Colon (tissue), 2 donors: ENCODE results near the gene MRPL12.

Experiments
- FAIRE-seq: peaks from 2 replicates; lab custom pipeline; 2012; peaks lifted over from hg19 to GRCh38; lab: Jason Lieb, UNC
- donor health status: control.
- donor health status: control.

MRPL12 gene

DNA sequence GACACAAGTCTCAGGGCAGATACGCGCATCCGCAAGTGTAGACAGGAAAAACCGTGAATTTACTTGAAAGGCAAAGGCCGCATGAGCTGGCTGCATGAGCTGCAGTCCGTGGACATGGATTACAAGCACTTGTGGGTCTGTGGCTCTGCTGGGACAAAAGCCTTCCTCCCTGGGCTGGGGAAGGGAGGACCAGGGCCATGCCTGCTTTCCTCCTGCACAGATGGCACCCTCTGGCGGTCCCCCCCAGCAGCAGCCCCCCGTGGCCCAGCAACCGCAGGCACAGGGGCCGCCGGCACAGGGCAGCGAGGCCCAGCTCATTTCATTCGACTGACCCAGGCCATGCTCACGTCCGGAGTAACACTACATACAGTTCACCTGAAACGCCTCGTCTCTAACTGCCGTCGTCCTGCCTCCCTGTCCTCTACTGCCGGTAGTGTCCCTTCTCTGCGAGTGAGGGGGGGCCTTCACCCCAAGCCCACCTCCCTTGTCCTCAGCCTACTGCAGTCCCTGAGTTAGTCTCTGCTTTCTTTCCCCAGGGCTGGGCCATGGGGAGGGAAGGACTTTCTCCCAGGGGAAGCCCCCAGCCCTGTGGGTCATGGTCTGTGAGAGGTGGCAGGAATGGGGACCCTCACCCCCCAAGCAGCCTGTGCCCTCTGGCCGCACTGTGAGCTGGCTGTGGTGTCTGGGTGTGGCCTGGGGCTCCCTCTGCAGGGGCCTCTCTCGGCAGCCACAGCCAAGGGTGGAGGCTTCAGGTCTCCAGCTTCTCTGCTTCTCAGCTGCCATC, 1.7 kb upstream of the MRPL12 start:
- FAIRE-seq, result no peak

DNA sequence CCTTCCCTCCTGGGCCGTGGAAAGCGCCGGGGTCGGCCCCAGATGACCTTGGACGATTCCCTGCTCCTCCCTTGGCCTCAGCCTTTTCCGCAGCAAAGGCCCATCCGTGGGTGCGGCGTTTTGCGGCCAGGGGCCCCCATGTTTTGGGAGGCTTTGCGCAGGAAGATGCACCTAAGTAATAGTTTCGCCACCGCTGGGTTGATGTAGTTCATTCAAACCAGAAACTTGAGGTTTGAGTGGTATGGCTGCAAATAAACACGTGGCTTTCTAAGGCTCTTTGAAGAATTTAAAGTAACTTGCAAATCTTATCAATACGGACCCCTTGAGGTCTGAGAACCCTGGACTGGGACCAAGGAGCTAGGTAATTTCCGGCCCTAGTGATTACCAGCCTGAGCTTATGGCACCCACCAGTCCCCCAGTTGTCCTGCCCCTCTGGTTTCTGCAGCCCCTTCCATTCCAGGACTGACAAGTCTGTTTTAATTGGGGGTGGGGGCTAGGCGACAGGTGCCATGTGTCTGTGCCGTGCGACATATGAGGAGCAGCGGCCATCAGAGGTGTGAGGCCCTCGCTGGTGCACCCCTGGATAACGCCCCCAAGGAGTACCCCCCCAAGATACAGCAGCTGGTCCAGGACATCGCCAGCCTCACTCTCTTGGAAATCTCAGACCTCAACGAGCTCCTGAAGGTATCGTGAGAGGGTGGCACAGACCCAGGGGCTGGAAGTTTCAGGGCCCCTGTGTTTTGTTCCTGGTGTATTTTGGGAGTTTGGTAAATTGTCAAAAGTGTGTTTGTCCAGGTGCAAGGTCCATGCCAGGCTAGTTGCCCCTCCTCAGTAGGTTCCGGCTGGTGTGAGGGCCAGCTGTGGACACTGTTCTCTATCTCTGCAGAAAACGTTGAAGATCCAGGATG, 834 bp downstream of the MRPL12 start:
- no peak for FAIRE-seq

DNA sequence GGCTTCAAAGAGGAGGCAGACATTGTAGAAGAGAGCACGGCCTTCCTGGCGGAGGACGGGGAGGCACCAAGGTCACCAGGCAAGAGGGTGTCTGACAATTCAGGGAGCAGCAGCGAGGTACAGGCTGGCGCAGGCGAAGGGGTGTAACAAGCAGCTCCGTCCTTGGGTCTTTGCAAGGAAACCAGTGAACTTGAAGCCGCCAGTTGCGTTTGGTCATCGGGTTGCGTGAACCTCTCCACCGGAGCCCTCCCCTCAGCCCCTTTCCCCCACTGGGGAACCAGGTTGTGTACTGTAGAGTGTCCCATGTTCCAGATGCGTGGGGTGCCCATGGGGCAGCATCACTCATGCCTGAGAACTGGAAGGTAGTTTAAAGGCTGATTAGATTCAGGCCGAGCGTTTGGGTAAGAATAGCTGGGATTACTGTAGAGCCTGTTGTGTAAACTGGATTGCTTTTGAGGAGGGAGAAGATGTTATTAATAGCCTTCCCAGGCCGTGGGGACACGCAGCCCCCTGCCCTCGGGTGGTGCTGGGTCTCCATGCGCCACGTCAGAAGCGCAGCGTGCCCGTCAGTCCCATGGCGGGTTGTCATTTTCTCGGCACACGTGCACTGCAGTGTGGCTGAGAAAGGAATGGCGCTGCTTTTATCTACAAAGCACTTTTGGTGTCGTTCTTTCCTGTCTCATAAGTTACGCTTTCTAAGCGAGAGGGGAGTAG, 2.5 kb downstream of the MRPL12 start:
- no peak for FAIRE-seq

DNA sequence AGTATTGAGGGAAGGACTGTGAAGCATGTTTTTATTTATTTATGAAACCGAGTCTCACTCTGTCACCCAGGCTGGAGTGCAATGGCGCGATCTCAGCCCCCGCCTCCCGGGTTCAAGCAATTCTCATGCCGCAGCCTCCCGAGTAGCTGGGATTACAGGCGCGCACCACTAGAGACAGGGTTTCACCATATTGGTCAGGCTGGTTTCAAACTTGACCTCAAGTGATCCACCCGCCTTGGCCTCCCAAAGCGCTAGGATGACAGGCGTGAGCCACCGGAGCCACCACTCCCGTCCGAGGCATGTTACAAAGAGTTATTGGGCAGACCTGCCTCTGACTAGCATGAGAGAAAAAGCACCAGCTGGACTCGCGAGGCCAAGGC, 3.1 kb downstream of the MRPL12 start:
- no peak for FAIRE-seq

DNA sequence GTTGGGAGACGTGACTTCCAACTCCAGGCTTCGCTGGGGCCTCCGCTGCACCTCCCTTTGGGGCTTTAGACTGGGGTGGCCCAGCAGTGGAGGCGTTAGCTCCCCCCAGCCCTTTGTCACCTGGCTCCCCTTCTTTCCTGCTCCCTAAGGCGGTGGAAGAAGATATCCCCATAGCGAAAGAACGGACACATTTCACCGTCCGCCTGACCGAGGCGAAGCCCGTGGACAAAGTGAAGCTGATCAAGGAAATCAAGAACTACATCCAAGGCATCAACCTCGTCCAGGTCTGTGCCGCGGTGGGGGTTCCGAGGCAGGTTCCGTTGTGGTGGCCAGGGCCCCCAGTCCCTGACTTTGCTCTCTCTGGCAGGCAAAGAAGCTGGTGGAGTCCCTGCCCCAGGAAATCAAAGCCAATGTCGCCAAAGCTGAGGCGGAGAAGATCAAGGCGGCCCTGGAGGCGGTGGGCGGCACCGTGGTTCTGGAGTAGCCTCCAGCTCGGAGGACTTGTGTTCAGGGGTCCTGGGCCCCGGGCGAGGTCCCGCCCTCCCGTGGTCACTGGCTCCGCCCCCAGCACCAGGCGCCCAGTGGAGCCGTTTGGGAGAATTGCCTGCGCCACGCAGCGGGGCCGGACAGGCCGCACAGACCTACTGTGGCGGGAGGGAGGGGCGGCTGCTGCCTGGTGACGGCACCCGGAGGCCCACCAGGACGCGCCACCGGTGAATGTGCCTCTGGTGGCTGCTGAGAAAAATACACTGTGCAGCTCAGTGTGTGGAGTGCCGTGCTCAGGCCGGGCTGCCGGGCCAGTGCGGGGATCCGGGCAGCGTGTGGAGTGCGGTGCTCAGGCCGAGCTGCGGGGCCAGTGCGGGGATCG, 3.8 kb downstream of the MRPL12 start:
- FAIRE-seq, result no peak

DNA sequence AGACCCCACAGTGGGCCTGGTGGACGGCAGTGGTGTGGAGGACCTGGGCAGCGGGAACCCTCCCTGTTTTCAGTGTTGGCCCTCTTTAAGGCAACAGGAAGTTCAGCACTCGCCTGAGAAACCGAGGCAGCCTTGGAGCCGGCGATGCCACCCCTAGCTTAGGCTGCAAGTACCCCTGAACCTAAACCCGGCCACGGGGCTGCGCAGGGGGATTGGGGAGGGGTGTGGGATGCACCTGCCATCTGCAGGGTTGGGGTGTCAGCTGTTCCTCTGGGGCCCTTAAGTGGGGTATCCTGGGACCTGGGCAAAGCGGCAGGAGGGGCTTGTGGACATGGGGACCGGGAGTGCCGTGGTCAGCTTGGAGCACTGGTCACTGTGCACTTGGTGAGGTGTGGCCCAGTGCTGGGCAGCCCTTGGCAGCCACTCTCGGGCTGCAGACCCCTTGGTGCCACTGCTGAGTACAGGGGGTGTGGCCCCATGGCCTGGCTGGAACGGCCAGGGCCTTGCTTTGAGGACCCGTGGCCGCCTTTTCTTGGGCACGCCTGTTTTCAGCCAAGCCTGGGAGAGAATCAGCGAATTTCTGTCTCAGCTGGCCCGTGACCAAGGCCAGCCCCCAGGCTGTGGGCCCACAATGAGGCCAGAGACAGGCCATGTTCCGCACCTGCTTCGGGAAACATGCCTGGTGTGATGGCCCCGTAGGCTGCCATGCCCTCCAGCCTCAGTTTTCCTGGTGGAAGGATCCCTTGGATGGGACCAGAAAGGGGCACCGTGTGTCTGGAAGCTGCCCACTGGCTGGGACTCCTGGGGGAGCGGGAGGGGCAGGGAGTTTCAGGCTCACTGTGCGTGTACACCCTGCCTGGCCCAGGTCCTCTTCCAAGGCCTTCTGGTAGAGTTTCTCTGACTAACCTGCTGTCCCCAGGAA, 4.8 kb downstream of the MRPL12 start:
- no peak for FAIRE-seq

DNA sequence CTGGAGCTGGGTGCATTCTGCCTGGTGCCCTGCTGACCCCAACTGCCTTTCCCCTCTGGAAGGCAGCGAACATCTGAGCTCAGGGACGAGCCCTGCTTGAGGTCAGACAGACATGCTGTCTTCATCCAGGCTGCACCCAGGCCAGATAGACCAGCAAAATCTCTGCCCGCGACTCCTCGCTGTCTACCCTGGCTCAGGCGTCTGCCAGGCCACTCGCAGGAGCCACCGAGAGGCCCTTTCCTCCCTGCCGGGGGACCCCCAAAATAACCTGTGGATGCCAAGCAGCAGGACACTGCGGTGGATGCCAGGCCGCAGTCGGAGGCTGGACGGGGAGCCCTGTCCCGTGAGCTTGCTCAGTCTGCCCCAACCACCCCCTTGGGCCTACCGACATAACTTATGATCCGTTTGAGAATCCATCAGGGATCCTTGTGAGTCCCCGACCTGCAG, 5.6 kb downstream of the MRPL12 start:
- FAIRE-seq, result no peak

DNA sequence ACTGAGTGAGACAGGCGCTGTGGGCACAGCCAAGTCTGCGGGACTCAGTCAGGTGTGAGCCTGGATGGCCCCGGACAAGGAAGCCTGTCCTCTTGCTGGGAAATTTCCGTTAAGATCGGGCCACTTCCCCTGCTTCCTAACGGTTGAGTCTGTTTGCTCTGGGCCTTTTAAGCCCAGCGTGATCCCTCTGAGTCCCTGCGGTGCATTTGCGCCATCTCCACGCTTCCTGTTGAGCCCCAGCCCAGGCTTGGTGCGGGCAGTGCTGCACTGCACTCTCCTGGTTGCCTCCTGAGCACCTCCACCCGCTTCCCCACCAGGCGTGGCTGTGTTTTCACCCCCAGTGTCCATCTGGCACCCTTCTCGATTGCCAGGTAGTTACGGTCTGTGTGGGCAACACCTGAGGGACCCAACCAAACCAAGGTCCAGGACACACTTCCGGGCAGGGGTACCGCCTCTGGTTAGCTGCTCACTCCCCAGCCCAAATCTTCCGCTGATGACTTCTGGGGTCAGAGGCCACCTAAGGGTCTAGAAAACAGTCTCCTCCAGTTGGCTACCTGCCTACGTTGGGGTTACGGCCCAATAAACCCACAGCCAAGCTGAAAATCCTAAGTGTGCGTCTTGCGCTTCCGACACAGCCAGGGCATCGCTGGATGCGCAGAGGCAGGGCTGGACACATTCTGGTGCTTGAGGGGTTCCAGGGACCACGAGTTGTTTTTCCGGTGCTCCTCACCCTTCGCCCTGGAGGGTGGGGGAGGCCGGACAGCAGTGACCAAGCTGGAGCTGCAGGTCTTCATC, 7.5 kb downstream of the MRPL12 start:
- FAIRE-seq, result no peak

DNA sequence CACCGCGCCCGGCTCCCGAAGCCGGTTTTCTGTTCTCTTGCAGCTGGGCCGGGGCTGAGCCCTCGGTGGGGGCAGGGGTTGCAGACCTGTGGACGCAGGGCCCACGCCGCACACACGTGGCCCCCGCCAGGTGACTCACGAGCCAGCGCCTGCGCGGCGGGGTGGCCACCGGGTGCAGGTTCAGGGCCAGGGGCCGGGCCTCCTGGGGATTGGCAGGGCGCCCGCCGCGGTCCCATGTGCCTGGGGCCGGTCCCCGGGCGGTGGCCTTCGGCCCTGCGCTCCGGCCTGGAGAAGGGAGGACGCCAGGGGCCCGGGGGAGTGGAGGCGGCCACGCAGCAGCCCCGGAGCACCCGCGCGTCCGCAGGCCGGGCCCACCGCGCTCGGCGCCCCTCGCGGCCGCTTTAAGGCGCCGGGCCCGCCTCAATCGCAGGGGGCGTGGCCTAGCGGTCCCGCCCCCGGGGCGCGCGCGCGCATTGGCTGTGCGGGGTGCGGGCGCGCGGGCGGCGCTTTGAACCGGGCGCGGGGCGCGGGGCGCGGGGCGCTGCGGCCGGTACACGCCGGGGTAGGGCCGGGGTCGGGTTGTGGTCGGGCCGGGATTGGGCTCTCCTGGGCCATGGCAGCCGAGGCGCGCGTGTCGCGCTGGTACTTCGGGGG, 8.8 kb downstream of the MRPL12 start, which contains the start of gene SLC25A10:
TSS of gene SLC25A10 (plus strand) at position 471 of the 654 bp plus-strand sequence. CDS start at position 614, 143 bp downstream.
- FAIRE-seq, result no peak

DNA sequence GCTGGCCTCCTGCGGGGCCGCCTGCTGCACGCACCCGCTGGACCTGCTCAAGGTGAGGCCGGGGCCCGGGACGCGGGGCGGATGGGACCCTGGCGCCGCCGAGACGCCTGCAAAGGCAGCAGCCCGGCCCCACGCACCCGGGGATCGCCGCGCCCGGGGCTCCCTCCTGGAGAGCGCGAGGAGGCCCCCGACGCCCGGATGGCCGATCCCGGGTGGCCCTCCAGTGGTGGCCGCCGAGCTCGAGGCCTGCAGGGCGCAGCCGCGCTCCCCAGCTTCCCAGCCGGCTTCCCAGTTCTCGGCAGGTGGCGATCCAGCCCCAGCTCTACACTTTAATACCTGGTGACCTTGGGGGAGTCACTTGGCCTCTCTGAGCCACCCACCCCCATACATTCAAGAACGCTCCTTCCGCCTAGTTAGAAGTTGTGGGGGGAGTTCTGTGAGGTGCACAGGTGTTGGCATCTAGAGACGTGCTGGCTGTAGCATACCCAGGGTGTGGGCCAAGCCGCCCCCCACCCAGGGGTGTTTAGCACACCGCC, 9.4 kb downstream of the MRPL12 start:
- no peak for FAIRE-seq

DNA sequence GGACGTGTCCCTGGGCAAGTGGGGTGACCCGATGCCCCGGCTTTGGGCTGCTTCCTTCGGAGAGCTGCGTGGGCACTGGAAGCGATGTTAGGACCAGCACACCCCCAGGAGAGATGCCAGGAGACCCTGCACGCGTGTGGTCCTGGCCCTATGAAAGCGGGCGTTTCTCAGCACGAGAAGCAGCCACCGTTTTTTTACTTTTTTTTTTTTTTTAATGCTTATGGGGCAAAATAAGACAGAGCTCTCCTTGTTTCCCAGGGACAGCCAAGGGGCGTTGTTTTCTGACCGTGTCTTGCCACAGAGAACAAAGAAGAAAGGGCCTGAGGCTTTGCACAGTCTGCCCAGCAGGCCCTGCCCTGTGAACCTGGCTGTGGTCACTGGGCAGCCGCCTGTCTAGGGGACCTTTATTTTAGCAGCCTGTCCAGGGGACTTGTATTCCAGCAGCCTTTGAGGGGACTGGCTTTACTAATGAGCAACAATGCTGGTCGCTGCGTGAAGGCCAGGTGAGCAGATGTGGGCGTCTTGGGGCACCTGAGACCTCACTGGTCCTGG, 9.9 kb downstream of the MRPL12 start:
- FAIRE-seq, result no peak

DNA sequence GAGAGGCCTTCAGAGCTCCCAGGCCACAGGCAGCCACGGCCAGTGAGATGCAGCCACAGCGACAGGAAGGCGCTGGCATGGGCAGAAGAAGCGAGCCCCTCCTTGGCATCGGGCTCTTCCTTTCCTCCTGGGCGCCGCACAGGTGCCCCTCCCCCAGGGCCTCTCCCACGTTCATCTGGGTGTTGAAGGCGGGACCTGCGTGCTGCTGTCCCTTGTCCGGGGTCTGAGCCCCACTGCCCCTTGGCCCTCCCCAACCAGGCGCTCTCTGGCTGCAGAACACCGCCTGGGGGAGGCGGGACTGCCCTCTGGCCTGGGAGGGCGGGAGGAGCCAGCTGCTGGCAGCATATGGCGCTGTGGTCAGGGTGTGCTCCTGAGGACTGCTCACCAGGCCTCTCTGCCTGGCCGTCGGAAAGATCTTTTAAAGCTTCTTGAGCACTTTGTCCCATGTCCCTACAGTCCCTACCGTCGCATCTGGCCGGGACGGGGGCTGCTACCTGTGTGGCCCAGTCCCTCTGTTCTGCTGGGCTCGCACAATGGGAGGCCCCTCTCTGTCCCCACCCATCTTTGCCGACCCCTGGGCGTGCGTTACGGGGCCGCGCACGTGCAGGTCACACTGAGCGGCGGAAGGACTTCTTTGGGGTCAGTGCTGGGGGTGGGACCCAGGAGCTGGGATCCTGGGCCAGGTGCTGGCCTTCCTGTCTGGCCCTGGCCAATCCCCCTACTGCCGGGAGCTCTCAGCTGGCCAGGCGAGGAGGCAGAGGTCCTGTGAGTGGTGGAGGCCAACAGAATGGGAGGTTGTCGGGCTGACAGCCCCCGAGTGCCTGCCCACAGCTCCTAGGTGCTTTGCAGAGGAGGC, 10.6 kb downstream of the MRPL12 start:
- FAIRE-seq, result no peak

DNA sequence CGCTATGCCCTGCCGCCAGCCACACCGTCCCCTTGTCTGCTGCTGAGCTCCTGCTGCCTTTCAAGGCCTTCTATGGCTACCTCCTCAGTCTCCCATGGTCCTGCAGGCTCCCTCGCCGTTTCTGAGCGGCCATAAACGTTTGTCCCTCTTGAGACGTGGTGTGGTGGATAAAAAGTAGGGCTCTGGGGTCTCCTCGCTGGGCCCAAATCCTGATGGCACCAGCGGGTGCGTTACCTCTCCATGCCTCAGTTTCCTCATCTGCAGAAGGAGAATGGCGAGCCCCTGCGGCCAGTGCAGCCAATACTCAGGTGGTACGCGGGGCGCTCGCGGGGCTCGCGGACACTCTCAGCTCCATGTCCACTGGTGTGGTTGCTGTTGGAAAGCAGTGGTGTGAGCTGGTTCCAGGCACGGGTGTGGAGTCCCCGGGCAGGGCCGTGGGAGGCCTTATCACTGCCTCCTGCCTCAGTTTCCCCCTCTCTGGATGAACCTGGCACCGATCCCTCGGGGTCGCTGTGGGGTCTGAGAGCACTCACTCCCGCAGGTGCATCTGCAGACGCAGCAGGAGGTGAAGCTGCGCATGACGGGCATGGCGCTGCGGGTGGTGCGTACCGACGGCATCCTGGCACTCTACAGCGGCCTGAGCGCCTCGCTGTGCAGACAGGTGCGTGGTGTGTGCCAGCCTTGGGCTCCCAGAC, 11.4 kb downstream of the MRPL12 start:
- FAIRE-seq, result no peak

DNA sequence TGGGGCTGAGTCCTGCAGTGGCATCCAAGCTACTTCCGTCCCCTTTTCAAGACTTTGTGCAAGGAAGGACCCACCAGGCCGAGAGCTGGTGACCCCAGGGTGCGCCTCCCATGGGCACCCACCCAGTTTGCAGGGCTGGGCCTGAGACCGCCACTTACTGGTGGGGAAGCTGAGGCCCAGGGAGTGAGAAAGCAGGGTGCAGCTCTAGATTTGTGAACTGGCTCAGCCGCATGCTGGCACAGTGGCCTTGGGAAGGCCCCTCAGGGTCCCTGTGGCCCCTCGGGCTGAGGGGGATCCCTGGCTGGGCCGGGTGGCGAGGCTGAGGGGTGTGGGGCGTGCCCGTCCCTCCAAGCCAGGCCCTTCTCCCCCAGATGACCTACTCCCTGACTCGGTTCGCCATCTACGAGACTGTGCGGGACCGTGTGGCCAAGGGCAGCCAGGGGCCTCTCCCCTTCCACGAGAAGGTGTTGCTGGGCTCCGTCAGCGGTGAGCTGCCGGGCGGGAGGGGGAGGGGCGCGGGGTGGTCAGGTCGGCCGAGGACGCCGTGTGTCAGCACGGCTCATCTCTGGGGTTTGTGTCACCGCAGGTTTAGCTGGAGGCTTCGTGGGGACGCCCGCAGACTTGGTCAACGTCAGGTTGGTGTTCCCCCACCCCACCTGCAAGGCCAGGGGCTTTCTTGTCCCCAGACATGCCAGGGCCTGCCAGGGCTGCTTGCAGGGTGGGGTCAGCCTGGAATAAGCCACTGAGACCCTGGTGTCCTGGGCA, 12.1 kb downstream of the MRPL12 start:
- no peak for FAIRE-seq

DNA sequence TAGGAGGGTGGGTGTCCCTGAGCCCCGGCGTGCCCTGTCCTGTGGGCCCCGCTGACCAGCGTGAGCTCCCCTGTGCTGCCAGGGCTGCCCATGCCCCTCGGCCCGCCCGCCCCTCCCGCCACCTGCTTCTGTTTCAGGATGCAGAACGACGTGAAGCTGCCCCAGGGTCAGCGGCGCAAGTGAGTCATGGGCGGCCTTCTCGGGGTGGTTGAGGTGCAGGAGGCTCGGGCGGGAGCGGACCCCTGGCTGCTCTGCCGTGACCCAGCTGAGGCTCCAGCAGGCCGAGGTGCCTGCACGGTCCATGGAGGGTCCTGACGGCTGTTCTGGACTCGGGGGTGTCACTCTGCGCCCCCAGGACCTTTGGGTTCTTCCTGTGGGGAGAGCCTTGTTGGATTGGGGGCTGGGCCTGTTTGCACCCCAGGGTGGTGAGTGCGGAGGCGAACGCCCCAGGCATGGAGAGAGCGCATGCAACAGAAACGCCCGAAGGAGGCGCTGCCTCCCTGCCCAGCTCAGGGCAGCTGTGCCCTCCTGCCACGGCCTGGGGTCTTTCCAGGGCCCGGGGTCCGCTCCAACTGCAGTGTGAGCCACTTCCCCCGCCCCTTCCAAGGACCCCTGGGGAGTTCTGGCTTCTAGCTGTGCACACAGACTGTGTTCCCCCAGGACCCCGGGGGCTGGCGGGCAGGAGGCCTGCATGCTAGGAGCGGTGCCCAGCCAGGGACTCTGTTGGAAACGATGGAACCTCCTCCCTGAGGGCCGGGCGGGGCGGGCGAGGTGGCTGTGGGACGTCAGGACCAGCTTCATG, 12.9 kb downstream of the MRPL12 start:
- no peak for FAIRE-seq
